A172 (cell line): ENCODE results near the gene BCL7A. TPM values are rescaled to one million over a fixed set of nuclear protein-coding genes. Genes with fewer than 3 reads are reported as not detected.

Source experiments
- DNase-seq: peaks from one replicate; pipeline ENCODE4 v3.0.0-alpha.2; 2015; ENCODE audit warnings: low spot score
- total RNA-seq: library from RNA; depleted of rRNA; stranded (reverse); fragments of >200 nt; shearing (Covaris generic); gene quantifications from 2 replicates; pipeline ENCODE4 v1.2.3, GENCODE V29; 2014

The BCL7A gene
- total RNA-seq, 1 experiment from 2014 or later, result 7.6 TPM

DNA sequence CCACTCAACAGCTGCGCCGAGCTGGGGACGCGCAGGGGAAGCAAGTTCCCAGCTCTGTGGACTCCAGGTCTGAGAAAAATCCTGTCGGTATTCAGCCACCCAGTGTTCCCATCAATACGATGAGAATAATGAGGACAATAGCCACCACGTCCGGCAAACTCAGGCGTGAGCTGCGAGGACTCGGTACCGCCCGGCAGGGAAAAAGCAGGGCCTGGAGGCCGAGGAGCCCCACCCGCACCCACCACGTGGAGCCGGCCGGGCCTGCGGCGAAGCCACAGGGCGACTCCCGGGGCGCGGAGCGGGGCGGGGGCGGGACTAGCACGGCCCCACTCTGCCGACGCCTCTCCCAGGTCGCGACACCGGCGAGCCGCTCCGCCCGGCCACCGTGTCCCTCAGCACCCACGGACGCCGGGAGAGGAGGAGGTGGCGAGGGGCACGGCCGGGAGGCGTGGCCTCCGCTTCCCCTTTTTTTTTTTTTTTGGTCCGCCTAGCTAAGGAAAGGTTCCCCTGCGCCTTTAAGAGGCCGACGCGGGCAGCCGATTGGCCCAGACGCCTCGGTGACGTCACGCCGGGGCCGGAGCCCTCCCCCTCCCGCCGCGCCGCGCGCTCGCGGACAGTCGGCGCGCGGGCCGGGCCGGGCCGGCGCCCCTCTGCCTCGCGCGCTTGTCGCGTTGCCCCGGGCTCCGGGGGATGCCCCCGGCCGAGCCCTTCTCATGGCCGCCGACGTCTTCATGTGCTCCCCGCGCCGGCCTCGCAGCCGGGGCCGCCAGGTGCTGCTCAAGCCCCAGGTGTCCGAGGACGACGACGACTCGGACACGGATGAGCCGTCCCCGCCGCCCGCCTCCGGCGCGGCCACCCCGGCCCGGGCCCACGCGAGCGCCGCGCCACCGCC lies 56.7 kb downstream of the BCL7A start, which contains the start of gene MLXIP:
TSS of gene MLXIP (plus strand) at position 616 of the 892 bp plus-strand sequence. CDS start at position 714, 98 bp downstream.
- peak; percentile 85 for DNase-seq

GRCh38 chr12:122079033-122079531 lies 57.4 kb downstream of the BCL7A start:
- no peak for DNase-seq

DNA sequence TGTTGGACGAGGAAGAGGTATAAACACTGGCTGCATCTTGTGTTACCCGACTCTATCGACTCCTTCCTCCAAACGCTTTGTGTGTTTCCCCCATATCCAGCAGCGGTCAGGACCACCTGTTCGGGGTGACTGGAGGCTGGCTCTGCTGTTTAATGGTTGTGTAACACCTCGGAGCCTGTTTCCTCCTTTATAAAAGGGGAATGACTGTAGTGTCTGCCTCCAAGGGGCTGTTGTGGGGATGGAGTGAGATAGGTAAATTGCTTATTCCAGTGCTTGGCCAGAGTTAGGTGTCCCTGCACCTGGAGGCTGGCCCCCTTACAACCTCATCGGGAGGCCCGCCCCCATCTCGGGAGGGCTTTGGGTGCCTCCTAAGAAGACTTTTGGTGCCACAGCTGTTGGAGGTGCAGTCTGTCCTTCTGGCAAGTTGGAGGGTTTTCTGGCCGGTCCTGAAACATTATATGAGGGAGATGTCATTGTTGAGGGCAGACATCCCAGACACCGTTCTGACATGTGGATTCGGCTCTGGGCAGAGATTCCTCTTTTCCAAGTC lies 57.9 kb downstream of the BCL7A start:
- DNase-seq, result no peak

DNA sequence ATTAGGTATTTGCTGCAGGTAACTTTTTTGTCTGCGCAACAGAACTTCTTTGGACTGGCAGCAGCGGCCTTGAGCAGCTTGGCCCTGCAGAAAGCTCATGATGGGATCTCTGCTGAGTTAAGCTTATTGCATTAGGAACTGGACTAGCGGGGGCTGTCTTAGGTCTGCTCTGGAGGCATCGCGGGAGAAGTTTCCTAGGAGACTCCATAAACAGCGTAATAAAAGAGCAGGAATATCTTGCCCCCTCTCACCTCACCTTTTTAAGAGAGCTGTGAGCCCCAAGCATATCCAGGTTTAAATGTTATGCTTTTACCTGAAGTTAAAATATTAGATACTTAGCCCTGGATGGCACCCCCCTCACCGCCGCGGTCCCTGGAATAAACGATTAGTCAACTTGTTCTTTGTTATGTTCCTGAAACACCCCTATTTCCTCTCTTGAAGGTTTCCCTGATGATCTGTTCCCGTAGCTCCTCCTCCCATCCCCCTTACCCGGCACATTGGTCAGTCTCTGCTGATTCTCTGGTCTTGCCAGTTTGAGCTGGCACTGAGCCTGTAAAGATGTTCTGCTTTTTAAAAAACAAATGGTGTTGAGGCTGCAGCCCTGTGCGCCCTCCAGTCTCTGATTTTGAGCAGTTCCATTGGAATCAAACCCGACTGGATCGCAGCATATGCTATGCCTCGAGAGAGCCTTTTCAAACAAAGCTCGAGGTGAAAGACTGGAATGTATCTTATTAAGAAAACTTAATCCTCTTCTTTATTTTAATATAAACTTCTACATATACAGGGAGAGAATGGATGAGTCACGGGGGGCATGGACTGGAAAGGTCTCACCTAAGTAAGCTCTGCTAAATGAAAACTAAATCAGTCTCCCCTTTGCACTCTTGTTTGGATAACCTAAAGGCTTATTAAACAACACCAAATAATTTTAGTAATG lies 58.7 kb downstream of the BCL7A start:
- DNase-seq, result peak; percentile 66

DNA sequence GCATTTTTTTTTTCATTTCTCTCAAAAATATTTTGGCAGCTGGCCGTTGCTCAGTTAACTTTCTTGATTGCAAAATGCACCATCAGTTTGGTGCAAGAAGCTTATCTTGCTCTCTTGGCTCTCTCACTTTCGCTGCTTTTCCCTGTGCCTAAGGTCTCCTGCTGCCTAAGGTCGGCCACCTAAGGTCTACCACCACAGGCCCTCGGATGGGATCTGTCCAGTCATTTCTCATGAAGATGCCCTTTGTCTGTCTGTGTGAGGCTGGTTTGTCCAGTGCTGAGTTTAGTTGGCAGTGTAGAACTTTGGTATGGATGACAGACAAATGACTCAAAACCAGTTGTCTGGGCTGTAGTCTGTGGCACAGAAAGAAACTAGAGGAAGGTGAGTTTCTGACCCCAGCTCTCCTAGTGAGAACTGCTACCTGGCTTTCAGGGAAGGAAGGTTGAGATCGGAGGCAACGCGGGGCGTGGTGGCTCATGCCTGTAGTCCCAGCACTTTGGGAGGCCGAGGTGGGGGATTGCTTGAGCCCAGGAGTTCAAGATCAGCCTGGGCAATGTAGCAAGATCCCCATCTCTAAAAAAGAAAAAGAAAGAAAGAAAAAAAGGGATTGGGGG lies 59.5 kb downstream of the BCL7A start:
- DNase-seq, result no peak

DNA sequence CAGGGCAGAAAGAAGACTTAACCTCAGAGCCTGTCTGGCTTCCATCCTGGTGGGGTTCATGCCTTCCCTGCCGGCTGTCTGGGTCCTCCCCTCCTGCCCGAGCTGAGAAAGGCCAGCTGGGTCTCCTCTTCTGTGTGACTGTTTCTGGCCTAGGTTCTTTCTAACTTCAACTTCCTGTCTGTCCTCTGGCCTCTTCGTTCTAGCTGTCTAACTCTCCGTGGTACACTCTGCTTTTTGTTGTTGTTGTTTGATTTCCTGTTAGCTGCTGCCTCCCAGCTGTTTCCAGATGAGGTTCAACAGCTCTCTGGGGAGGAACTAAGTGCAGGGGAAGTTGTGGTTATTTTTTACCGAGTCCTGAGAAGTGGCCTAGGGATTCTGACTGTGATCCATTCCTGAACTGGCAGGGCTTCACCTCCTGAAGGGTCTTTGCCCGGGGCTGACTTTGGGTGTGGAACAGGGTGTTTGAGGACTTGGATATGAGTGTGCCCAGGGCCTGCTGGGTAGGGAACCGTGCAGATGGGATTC lies 60.1 kb downstream of the BCL7A start:
- DNase-seq, result no peak

DNA sequence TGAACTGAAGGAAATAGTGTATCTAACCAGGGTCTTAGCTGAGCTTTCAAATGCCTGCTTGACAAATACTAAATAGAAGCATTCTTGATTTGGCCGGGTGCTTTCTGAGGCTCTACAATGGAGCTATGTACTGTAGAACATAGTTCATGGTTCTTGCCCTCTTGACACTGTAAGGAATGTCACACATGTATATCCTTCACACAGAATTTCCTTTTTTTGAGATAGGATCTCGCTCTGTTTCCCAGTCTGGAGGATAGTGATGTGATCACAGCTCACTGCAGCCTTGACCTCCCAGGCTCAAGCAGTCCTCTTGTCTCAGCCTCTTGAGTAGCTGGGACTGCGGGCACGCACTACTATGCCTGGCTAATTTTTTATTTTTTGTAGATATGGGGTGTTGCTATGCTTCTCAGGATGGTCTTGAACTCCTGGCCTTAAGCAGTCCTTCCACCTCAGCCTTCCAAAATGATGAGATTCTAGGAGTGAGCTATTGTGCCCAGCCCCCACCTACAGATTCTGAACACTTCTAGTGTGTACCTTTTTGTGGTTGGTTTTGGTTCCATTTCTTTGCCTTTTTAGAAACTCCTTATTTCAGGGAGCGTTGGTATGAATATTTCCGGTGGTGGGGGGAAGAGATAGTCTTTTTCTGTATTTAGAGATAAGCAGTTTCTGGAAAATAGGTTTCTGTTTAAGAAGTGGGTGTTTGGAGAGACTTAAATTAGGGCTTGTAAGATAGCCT lies 61.1 kb downstream of the BCL7A start:
- DNase-seq, result no peak

- DNase-seq, result no peak
Measured at GRCh38 chr12:122084857-122085405, 63.2 kb downstream of the BCL7A start.

- DNase-seq, result no peak
Measured at GRCh38 chr12:122085591-122085990, 63.9 kb downstream of the BCL7A start.

DNA sequence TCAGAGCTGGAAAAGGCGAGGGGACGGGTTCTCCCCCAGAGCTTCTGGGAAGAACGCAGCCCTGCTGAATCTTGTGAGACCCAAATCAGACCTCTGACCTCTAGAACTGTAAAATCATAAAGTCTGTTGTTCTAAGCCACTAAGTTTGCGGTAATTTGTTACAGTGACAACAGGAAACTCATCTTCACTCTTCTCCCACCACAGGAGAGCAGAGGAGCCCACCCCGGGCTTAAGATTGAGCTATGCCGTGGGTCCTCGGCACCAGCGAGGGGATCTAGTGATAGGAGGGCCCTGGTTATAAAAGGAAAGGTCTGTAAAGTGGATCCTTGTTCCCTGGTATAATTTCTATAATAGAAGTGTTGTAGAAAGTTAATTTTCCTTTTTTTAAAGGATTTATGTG lies 64.4 kb downstream of the BCL7A start:
- no peak for DNase-seq

- DNase-seq, result no peak
Measured at GRCh38 chr12:122086641-122087285, 65.1 kb downstream of the BCL7A start.

DNA sequence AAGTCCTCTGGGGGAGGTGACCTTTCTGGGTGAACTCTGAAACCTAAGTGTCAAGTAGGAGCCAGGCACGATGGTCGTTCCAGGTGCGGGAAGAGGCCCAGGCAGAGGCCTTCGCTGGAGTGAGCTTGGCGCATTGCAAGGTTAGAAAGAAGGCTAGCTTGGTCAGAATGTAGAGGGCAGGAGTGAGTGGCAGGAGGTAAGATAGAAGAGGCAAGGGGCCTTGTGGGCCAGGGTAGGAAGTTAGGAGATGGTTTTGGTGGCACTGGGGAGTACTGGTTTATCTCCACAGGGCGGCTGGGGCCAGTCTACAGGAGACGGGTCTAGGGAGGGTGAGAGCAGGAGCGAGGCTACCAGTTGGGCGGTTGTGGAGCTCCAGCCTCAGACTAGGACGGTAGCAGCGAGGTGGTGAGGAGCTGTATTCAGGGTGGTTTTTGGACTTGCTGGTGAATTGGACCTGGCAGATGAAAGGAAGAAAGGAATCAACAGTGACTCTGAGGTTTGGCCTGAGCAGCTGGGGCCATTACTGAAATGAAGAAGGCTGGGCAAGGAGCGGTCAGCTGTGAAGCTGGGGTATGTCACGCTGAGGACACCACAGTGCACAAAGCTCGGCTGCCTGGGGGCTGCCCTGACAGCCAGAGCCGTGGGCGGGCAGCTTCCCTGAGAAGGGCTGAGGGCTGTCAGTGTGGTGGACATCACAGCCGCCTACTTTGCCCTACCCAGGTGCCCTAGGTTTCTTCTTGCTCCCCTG lies 65.9 kb downstream of the BCL7A start:
- no peak for DNase-seq

- no peak for DNase-seq
Measured at GRCh38 chr12:122088179-122088810, 66.6 kb downstream of the BCL7A start.

GRCh38 chr12:122089077-122089476 lies 67.4 kb downstream of the BCL7A start:
- no peak for DNase-seq

GRCh38 chr12:122090759-122091515 lies 69.3 kb downstream of the BCL7A start:
- peak; percentile 52 for DNase-seq

DNA sequence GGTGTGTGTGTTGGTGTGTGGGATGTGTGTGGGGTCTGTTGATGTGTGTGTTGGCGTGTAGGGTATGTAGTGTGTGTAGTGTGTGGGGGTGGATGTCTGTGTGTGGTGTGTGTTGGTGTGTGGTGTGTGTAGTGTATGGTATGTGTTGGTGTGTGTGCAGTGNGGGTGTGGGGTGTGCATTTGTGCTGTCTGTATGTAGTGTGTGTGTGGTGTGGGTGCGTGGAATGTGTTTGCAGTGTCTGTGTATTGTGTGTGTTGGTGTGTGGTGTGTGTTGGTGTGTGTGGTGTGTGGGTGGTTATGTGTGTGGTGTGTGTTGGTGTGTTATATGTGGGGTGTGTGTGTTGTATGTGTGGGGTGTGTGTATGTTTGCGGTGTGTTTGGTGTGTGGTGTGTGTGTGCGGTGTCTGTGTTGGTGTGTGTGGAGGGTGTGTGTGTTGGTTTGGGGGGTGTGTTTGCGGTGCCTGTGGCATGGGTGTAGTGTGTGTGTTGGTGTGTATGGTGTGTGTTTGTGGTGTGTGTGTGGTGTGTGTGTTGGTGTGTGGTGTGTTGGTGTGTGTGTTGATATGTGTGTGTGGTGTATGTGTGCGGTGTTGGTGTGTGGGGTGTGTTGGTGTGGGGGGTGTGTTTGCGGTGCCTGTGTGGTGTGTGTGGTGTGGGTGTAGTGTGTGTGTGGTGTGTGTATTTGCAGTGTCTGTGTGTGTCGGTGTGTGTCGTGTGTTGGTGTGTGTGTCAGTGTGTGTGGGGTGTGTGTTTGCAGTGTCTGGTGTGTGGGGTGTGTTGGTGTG lies 71.6 kb downstream of the BCL7A start:
- no peak for DNase-seq
